ENCODE measurements around the gene ADGRF1.

Gene ADGRF1

GRCh38 chr6:47023573-47023972 is 18.6 kb downstream of the ADGRF1 start:
- H3K27me3 ChIP-seq (ENCODE audit: low read depth, low read length), result peaks cover 12% of the 10 kb centered on the region; the same call in 1 of the 2 replicates
- H3K4me3 ChIP-seq (ENCODE audit: low read length), result no peak overlapping the region
- no peaks in the 10 kb centered on the region for H3K4me1 ChIP-seq (ENCODE audit: low read length)
- no peak overlapping the region for H3K4me2 ChIP-seq (ENCODE audit: low read length)
- no peak overlapping the region for H2AFZ ChIP-seq (ENCODE audit: low read depth, low read length)
- H3K79me2 ChIP-seq (ENCODE audit: low read length), result no peaks in the 10 kb centered on the region
- no peaks in the 10 kb centered on the region for H4K20me1 ChIP-seq (ENCODE audit: insufficient read depth, low read length)
- no peaks in the 10 kb centered on the region for H3K36me3 ChIP-seq (replicated peaks; ENCODE audit: low read depth, low read length)
- H3K9me3 ChIP-seq (ENCODE audit: insufficient read depth, low read length), result no peaks in the 10 kb centered on the region
- H3K27ac ChIP-seq (ENCODE audit: low read length), result no peak overlapping the region
- TF ChIP-seq EZH2phosphoT487 (IDR thresholded peaks at IDR 0.05; ENCODE audit: low read depth) (no peak), CTCF (IDR thresholded peaks at IDR 0.05; ENCODE audit: low read depth, low read length) (no peak)
- no peak overlapping the region for H3K9ac ChIP-seq (ENCODE audit: low read length)

- Histone ChIP-seq H3K27ac (ENCODE audit: low read length) (no peak overlapping the region), H4K20me1 (ENCODE audit: insufficient read depth, low read length) (no peaks in the 10 kb centered on the region), H3K4me1 (ENCODE audit: low read length) (no peaks in the 10 kb centered on the region), H3K79me2 (ENCODE audit: low read length) (no peaks in the 10 kb centered on the region), H3K36me3 (replicated peaks; ENCODE audit: low read depth, low read length) (no peaks in the 10 kb centered on the region), H3K9ac (ENCODE audit: low read length) (no peak overlapping the region), H3K4me2 (ENCODE audit: low read length) (no peak overlapping the region), H3K9me3 (ENCODE audit: insufficient read depth, low read length) (no peaks in the 10 kb centered on the region), H3K27me3 (ENCODE audit: low read depth, low read length) (peaks cover 12% of the 10 kb centered on the region; the same call in 1 of the 2 replicates), H2AFZ (ENCODE audit: low read depth, low read length) (no peak overlapping the region), H3K4me3 (ENCODE audit: low read length) (no peak overlapping the region)
- TF ChIP-seq CTCF (IDR thresholded peaks at IDR 0.05; ENCODE audit: low read depth, low read length) (no peak), EZH2phosphoT487 (IDR thresholded peaks at IDR 0.05; ENCODE audit: low read depth) (no peak)
Measured at GRCh38 chr6:47022191-47022590, 19.9 kb downstream of the ADGRF1 start.

GRCh38 chr6:47019941-47020340 is 22.2 kb downstream of the ADGRF1 start:
- no peaks in the 10 kb centered on the region for H3K79me2 ChIP-seq (ENCODE audit: low read length)
- no peaks in the 10 kb centered on the region for H3K36me3 ChIP-seq (replicated peaks; ENCODE audit: low read depth, low read length)
- no peaks in the 10 kb centered on the region for H3K4me1 ChIP-seq (ENCODE audit: low read length)
- H2AFZ ChIP-seq (ENCODE audit: low read depth, low read length), result no peak overlapping the region
- H3K27ac ChIP-seq (ENCODE audit: low read length), result no peak overlapping the region
- H3K27me3 ChIP-seq (ENCODE audit: low read depth, low read length), result peaks cover 12% of the 10 kb centered on the region; the same call in 1 of the 2 replicates
- no peak for TF ChIP-seq CTCF (IDR thresholded peaks at IDR 0.05; ENCODE audit: low read depth, low read length)
- H3K4me3 ChIP-seq (ENCODE audit: low read length), result no peak overlapping the region
- H4K20me1 ChIP-seq (ENCODE audit: insufficient read depth, low read length), result no peaks in the 10 kb centered on the region
- no peak overlapping the region for H3K9ac ChIP-seq (ENCODE audit: low read length)
- no peaks in the 10 kb centered on the region for H3K9me3 ChIP-seq (ENCODE audit: insufficient read depth, low read length)
- H3K4me2 ChIP-seq (ENCODE audit: low read length), result no peak overlapping the region

GRCh38 chr6:47016909-47017308 is 25.2 kb downstream of the ADGRF1 start:
- TF ChIP-seq EZH2phosphoT487 (IDR thresholded peaks at IDR 0.05; ENCODE audit: low read depth) (no peak), CTCF (IDR thresholded peaks at IDR 0.05; ENCODE audit: low read depth, low read length) (no peak)
- Histone ChIP-seq H3K4me1 (ENCODE audit: low read length) (no peaks in the 10 kb centered on the region), H3K4me3 (ENCODE audit: low read length) (no peak overlapping the region), H3K27ac (ENCODE audit: low read length) (no peak overlapping the region), H3K9me3 (ENCODE audit: insufficient read depth, low read length) (no peaks in the 10 kb centered on the region), H2AFZ (ENCODE audit: low read depth, low read length) (no peak overlapping the region), H3K36me3 (replicated peaks; ENCODE audit: low read depth, low read length) (no peaks in the 10 kb centered on the region), H3K9ac (ENCODE audit: low read length) (no peak overlapping the region), H4K20me1 (ENCODE audit: insufficient read depth, low read length) (no peaks in the 10 kb centered on the region), H3K27me3 (ENCODE audit: low read depth, low read length) (peaks cover 10% of the 10 kb centered on the region; the same call in 1 of the 2 replicates), H3K79me2 (ENCODE audit: low read length) (no peaks in the 10 kb centered on the region), H3K4me2 (ENCODE audit: low read length) (no peak overlapping the region)

All from OCI-LY3 (cell line).